ENCODE data around the gene FSTL4.

DNA sequence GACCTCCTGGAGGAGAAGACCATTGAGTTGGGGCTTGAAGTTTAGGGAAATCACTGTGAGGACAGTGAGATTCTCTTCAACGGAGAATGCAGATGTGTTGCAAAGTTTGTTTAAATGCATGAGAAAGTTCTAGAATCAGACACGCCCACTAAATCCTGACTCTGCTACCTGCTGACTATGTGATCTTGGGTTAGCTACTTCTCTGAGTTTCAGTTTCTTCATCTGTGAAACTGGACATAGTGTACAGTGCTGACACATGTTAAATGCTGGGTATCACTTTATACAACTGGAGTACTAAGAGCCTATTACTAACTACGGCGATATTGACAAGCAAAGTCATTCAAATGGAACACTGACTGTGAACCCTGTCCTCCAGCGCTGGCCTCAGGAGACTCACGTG is 305.1 kb downstream of the FSTL4 start:
- TF ChIP-seq, protein P1, sequence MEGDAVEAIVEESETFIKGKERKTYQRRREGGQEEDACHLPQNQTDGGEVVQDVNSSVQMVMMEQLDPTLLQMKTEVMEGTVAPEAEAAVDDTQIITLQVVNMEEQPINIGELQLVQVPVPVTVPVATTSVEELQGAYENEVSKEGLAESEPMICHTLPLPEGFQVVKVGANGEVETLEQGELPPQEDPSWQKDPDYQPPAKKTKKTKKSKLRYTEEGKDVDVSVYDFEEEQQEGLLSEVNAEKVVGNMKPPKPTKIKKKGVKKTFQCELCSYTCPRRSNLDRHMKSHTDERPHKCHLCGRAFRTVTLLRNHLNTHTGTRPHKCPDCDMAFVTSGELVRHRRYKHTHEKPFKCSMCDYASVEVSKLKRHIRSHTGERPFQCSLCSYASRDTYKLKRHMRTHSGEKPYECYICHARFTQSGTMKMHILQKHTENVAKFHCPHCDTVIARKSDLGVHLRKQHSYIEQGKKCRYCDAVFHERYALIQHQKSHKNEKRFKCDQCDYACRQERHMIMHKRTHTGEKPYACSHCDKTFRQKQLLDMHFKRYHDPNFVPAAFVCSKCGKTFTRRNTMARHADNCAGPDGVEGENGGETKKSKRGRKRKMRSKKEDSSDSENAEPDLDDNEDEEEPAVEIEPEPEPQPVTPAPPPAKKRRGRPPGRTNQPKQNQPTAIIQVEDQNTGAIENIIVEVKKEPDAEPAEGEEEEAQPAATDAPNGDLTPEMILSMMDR (IDR thresholded peaks at IDR 0.05): no peak
- TF ChIP-seq EZH2 (IDR thresholded peaks at IDR 0.05; ENCODE audit: borderline replicate concordance, insufficient read depth, low read depth, low read length, poor library complexity, severe bottlenecking): no peak

Data from B cell (primary cell).